GM23338 (cell line): ENCODE measurements around the gene CEACAM4. TPM values are rescaled to one million over a fixed set of nuclear protein-coding genes. Genes with fewer than 3 reads are reported as not detected.

Experiments
- ATAC-seq: fragments of 200-7000 bp; cut with Tn5 transposase; 3 replicates; pipeline ENCODE4 v1.9.1; 2020
- DNase-seq: peaks from one replicate; pipeline ENCODE4 v3.0.0-alpha.2; 2015; ENCODE audit warnings: low spot score
- H2AFZ ChIP-seq: fragments of 200-600 bp; sonication (generic); 2 replicates; pipeline ENCODE4 v1.8.0; 2016; ENCODE audit warnings: antibody characterized with exemption, mild to moderate bottlenecking, moderate library complexity
- H3F3A ChIP-seq: fragments of 200-600 bp; sonication (generic); replicated peaks from 2 replicates; pipeline ENCODE4 v1.8.0; 2017; ENCODE audit warnings: antibody characterized with exemption, mixed run types, low read depth
- H3K27ac ChIP-seq: fragments of 200-600 bp; sonication (generic); 2 replicates; pipeline ENCODE4 v1.6.1; 2016; ENCODE audit warnings: low read depth
- H3K27me3 ChIP-seq: fragments of 200-600 bp; sonication (generic); 2 replicates; pipeline ENCODE4 v1.8.0; 2016; ENCODE audit warnings: mild to moderate bottlenecking, mixed run types, moderate library complexity; ENCODE audit not compliant: insufficient read depth
- H3K36me3 ChIP-seq: fragments of 200-600 bp; sonication (generic); 2 replicates; pipeline ENCODE4 v1.8.0; 2016; ENCODE audit warnings: mild to moderate bottlenecking; ENCODE audit not compliant: insufficient read depth
- H3K4me1 ChIP-seq: fragments of 200-600 bp; sonication (generic); 2 replicates; pipeline ENCODE4 v1.8.0; 2016; ENCODE audit warnings: mild to moderate bottlenecking, moderate library complexity; ENCODE audit not compliant: insufficient read depth
- H3K4me2 ChIP-seq: fragments of 200-600 bp; sonication (generic); 2 replicates; pipeline ENCODE4 v1.7.1; 2017; ENCODE audit warnings: mixed run types
- H3K4me3 ChIP-seq: fragments of 200-600 bp; sonication (generic); 2 replicates; pipeline ENCODE4 v1.6.1; 2016; ENCODE audit warnings: mixed run types
- H3K79me2 ChIP-seq: fragments of 200-600 bp; sonication (generic); replicated peaks from 2 replicates; pipeline ENCODE4 v1.8.0; 2017; ENCODE audit warnings: mild to moderate bottlenecking; ENCODE audit not compliant: insufficient read depth
- H3K9me2 ChIP-seq: fragments of 200-600 bp; sonication (generic); 2 replicates; pipeline ENCODE4 v1.8.0; 2017; ENCODE audit not compliant: insufficient read depth
- H4K20me1 ChIP-seq: fragments of 200-600 bp; sonication (generic); replicated peaks from 2 replicates; pipeline ENCODE4 v1.8.0; 2017; ENCODE audit warnings: mild to moderate bottlenecking; ENCODE audit not compliant: insufficient read depth
- H3K27ac Mint-ChIP-seq: 2 replicates; pipeline ENCODE4 v1.8.0; 2020; ENCODE audit warnings: inconsistent platforms, mild to moderate bottlenecking, moderate library complexity, mixed read lengths
- H3K27me3 Mint-ChIP-seq: 3 replicates; pipeline ENCODE4 v1.8.0; 2022; ENCODE audit warnings: low read depth, mild to moderate bottlenecking, moderate library complexity, mixed read lengths, inconsistent platforms; ENCODE audit not compliant: insufficient read depth, poor library complexity
- H3K36me3 Mint-ChIP-seq: 3 replicates; pipeline ENCODE4 v1.8.0; 2021; ENCODE audit warnings: low read depth, mild to moderate bottlenecking, inconsistent platforms, moderate library complexity, mixed read lengths
- H3K4me1 Mint-ChIP-seq: 3 replicates; pipeline ENCODE4 v1.8.0; 2020; ENCODE audit warnings: mild to moderate bottlenecking, inconsistent platforms, mixed read lengths
- H3K4me3 Mint-ChIP-seq: 3 replicates; pipeline ENCODE4 v1.8.0; 2021; ENCODE audit warnings: moderate library complexity, mild to moderate bottlenecking, inconsistent platforms, mixed read lengths
- H3K9me3 Mint-ChIP-seq: 3 replicates; pipeline ENCODE4 v1.8.0; 2020; ENCODE audit warnings: moderate library complexity, mild to moderate bottlenecking, inconsistent platforms, mixed read lengths
- POLR2AphosphoS5 ChIP-seq: IDR thresholded peaks from 2 replicates; pipeline ENCODE4 v1.6.1; 2016; ENCODE audit warnings: antibody characterized with exemption, low read depth
- polyA plus RNA-seq: library from polyadenylated mRNA; unstranded; fragments of >200 nt; fragmentation: Nextera tagmentation; extraction: Ambion mirVana; gene quantifications from 2 replicates; pipeline ENCODE4 v1.2.1, GENCODE V29; 2016
- small RNA-seq: library from RNA; depleted of rRNA; stranded (forward); fragments of <200 nt; gene quantifications from one replicate; pipeline ENCODE3, GENCODE V24; 2014; ENCODE audit warnings: low replicate concordance
- total RNA-seq: library from RNA; depleted of rRNA; stranded (reverse); fragments of >200 nt; shearing (Covaris generic); gene quantifications from 2 replicates; pipeline ENCODE4 v1.2.3, GENCODE V29; 2014; rRNA removed

CEACAM4 gene
- total and polyA plus RNA-seq, 2 experiments from 2014 or later, result not detected

- no peaks in the 10 kb centered on the region for H3K9me3 Mint-ChIP-seq
- H3K36me3 ChIP-seq, result no peaks in the 10 kb centered on the region
- DNase-seq (peak; percentile 21), ATAC-seq (no peak)
- peaks cover 77% of the 10 kb centered on the region for H3K27me3 ChIP-seq
- no peaks in the 10 kb centered on the region for H3F3A ChIP-seq
- H3K27me3 Mint-ChIP-seq, result peaks cover 45% of the 10 kb centered on the region
- no peak overlapping the region for H3K27ac Mint-ChIP-seq
- peaks cover 3% of the 10 kb centered on the region; the same call in 1 of the 2 replicates for H4K20me1 ChIP-seq
- H3K36me3 Mint-ChIP-seq, result no peaks in the 10 kb centered on the region
- no peak overlapping the region for H3K4me3 Mint-ChIP-seq
- H2AFZ ChIP-seq, result peak overlapping the region; percentile 89
- H3K4me2 ChIP-seq, result no peak overlapping the region
- no peaks in the 10 kb centered on the region for H3K79me2 ChIP-seq
- H3K4me1 ChIP-seq, result 0 out of 2 replicates have a peak, but pooled peaks cover 4% of the 10 kb centered on the region
- no peak overlapping the region for H3K27ac ChIP-seq
- peaks cover 11% of the 10 kb centered on the region; the same call in 2 of the 3 replicates for H3K4me1 Mint-ChIP-seq
- H3K4me3 ChIP-seq, result no peak overlapping the region
- no peaks in the 10 kb centered on the region for H3K9me2 ChIP-seq
- no peak for TF ChIP-seq POLR2AphosphoS5
These were observed 57.3 kb downstream of the CEACAM4 start for GRCh38 chr19:41569481-41570150.

Small RNA genes lying within 50 kb of the gene (small RNA-seq; reads per million reads assigned to genes)
- gene AC243960.4, result not detected

Other genes starting within 250 kb of the CEACAM4 start
- 65.1 and 65.4 TPM in 2 replicates for gene EXOSC5, start 229.7 kb downstream of the CEACAM4 start, total RNA-seq
- 116 and 125 TPM in 2 replicates for gene EXOSC5, start 229.7 kb downstream of the CEACAM4 start, polyA plus RNA-seq
- gene BCKDHA, start 229.3 kb downstream of the CEACAM4 start, total RNA-seq, result 31.3 and 42.4 TPM in 2 replicates
- gene BCKDHA, start 229.3 kb downstream of the CEACAM4 start, polyA plus RNA-seq, result 14.2 and 15.0 TPM in 2 replicates
- 0.70 and 1.8 TPM in 2 replicates for gene B3GNT8, start 199.7 kb downstream of the CEACAM4 start, total RNA-seq
- 0.71 TPM in 2 replicates for gene B3GNT8, start 199.7 kb downstream of the CEACAM4 start, polyA plus RNA-seq
- 83.5 and 86.5 TPM in 2 replicates for gene DMAC2, start 187.2 kb downstream of the CEACAM4 start, total RNA-seq
- gene DMAC2, start 187.2 kb downstream of the CEACAM4 start, polyA plus RNA-seq, result 74.5 and 77.2 TPM in 2 replicates
- not detected in 2 replicates for gene ERICH4, start 183.9 kb downstream of the CEACAM4 start, total RNA-seq
- not detected in 2 replicates for gene ERICH4, start 183.9 kb downstream of the CEACAM4 start, polyA plus RNA-seq
- gene CEACAM21, start 50.9 kb downstream of the CEACAM4 start, total RNA-seq, result not detected in 2 replicates
- gene CEACAM21, start 50.9 kb downstream of the CEACAM4 start, polyA plus RNA-seq, result not detected in 2 replicates
- 0.24 and 0.50 TPM in 2 replicates for gene CEACAM7, start 61.2 kb upstream of the CEACAM4 start, total RNA-seq
- gene CEACAM7, start 61.2 kb upstream of the CEACAM4 start, polyA plus RNA-seq, result not detected in 2 replicates
- not detected in 2 replicates for gene CEACAM5, start 81.6 kb upstream of the CEACAM4 start, total RNA-seq
- not detected in 2 replicates for gene CEACAM5, start 81.6 kb upstream of the CEACAM4 start, polyA plus RNA-seq
- not detected in 2 replicates for gene CEACAM6, start 128.5 kb upstream of the CEACAM4 start, total RNA-seq
- gene CEACAM6, start 128.5 kb upstream of the CEACAM4 start, polyA plus RNA-seq, result not detected in 2 replicates
- gene CEACAM3, start 169.5 kb upstream of the CEACAM4 start, total RNA-seq, result not detected in 2 replicates
- gene CEACAM3, start 169.5 kb upstream of the CEACAM4 start, polyA plus RNA-seq, result not detected in 2 replicates
- gene LYPD4, start 217.6 kb upstream of the CEACAM4 start, total RNA-seq, result not detected in 2 replicates
- gene LYPD4, start 217.6 kb upstream of the CEACAM4 start, polyA plus RNA-seq, result not detected in 2 replicates
- 0.21 TPM in 1 of 2 replicates, not detected in the other for gene DMRTC2, start 218.0 kb upstream of the CEACAM4 start, total RNA-seq
- not detected in 2 replicates for gene DMRTC2, start 218.0 kb upstream of the CEACAM4 start, polyA plus RNA-seq
- 631 and 1,798 TPM in 2 replicates for gene RPS19, start 233.2 kb upstream of the CEACAM4 start, total RNA-seq
- 4,053 and 4,073 TPM in 2 replicates for gene RPS19, start 233.2 kb upstream of the CEACAM4 start, polyA plus RNA-seq